Measurements from ENCODE around the gene MEGF11.

The MEGF11 gene

GRCh38 chr15:66167854-66168253 lies 85.7 kb downstream of the MEGF11 start:
- DNase-seq: no peak

GRCh38 chr15:66165856-66166255 lies 87.7 kb downstream of the MEGF11 start:
- DNase-seq: no peak

DNA sequence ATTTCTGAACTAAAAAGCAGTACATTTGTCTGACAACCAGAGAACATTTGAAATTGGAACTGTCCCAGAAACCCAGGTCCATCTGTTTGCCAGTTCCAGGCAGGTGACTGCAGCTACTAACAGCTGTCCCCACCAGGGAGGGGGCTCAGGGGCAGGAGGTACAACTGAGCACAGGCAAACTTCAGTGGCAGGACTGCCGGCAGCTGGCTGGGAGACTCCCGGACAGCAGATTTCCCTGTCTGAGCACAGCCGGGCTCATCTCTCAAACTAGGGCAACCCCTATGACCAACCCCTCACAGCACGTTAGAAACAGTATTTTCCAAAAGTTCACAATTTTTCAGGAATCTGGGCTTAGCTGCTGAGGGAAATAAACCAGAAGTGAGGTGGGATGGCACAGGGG lies 88.8 kb downstream of the MEGF11 start:
- DNase-seq: no peak

DNA sequence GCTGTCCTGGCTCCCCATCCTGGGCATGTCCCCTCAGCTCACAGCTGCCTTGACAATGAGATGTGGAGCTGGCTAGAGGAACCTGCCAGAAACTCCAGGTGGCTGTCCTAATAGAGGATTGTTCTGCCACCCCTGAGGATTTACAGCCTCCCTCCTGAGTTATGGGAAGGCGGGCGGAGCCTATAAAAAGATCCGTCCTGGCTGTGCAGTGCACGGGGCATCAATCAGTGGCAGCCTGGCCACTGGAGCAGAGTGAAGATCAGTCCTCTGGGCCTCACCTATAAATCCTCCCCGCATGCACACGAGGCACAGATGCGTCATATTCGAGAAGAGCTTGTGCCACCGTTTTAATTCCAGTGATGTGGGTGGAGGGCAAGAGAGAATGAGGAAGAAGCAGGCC lies 90.0 kb downstream of the MEGF11 start:
- no peak for DNase-seq

DNA sequence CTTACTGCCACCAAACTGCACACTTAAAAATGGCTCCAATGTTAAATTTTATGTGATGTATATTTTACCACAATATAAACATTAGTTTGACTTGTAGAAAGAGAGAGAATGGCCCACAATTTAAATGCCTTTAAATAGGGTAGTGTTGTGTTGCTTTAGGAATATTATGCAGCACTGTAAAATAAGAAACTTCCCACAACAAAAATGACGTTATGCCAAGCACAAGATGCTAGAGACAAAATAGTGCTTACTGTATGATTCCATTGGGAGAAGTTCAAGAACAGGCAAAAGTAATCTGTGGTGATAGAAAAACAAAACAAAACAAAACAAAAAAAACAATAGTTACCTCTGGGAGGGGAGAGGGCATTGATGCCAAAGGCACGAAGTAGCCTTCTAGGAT lies 91.3 kb downstream of the MEGF11 start:
- no peak for DNase-seq

- DNase-seq: no peak
Observed at GRCh38 chr15:66161575-66162118, 91.9 kb downstream of the MEGF11 start.

DNA sequence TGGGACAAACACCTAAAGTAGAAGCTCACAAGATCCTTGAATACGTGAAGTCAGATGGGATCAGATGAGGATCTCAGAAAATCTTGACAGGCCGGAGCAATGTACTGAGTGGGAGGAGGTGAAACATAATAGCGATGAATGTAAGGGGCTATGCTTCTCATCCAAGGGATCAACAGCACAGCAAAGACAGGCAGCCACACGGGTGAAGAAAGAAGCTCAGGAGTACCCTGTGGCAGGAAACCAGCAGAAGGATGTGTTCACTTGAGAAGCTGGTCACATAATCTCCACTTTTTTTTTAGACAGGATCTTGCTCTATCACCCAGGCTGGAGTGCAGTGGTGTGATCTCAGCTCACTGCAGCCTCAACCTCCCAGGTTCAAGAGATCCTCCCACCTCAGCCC lies 92.4 kb downstream of the MEGF11 start:
- no peak for DNase-seq

DNA sequence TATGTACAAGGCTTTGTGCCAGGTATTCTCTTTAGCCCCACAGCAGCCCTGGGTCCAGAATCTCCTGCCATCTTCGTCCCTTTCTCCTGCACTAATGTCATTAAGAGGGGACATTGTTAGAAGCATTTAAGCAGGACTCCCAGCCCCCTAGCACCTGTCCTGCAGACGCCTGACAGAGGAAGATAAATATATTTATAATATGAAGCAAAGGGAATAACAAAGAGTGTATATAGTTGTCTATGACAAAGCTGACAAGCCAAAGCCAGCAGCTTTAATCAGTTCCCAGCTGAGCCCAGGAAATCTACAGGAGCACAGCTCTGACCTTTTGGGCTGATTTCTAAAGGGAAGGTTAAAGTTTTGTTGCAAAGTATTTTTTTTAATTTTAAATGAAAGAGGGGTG lies 96.0 kb downstream of the MEGF11 start:
- DNase-seq: no peak

DNA sequence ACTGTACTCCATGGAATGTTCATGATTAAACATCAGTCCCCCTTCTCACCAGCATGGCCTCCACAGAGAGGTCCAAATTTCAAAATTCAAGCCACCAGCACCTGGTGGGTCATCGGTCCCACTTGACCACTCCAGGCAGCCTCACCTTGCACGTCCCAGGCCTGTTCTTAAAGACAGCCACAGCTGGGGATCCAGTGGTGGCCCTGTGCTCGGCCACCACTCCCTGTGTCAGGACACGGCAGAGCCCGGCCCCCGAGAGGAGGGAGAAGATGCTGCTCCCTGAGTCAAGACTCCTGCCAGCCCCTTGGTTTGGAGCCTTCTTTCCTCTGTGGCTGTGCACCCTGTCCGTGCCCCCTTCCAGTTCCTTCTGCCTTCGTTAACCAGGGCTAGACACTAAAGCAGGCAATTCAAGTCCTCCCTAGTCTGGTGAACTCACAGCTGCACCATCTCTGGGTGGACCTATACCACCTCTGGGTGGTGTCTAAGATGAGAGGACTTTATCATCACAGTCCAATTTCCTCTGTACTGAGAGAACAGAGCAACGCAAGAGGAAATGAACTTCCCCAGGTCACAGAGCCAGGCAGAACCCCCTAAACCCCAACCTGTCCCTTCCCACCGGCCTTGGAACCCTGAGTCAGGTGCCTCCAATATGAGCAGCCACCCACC lies 97.1 kb downstream of the MEGF11 start:
- no peak for DNase-seq

DNA sequence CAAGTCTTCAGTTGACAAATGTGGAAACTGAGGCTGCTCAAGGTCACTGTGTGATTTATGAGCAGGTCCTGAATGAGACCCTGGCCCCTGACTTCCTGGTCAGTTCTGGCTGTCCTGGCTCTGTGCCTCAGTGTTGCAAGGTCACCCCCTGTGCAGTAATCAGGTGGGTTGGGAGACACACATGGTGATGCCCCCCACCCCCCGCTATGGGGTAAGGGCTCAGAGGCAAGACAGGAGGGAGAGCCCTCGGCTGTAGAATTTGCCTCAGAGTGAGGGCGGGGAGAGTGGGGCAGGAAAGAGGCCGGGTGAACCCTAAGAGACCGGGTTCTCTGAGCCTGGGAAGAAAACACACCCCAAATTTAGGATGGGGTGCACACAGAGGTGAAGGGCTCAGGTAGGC lies 98.5 kb downstream of the MEGF11 start:
- DNase-seq: no peak

DNA sequence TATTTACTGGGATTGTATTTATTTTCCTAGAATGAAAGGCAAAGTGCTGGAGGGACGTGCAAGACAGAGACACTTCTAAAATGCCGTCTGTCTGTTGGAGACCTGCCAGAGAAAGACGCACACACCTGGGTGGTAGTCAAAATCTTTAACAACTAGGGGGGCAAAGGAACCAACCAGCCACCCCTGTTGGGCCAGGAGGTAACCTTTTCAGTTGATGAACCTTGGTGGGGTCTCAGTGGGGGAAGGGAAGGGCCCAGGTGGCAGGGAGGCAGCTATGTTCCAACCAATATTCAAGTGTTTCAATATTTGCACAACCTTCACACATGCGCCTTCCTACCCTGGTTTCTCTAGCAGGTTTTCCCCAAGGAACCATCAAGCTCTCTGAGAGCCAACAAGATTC lies 99.0 kb downstream of the MEGF11 start:
- peak; percentile 32 to 59 for DNase-seq

DNA sequence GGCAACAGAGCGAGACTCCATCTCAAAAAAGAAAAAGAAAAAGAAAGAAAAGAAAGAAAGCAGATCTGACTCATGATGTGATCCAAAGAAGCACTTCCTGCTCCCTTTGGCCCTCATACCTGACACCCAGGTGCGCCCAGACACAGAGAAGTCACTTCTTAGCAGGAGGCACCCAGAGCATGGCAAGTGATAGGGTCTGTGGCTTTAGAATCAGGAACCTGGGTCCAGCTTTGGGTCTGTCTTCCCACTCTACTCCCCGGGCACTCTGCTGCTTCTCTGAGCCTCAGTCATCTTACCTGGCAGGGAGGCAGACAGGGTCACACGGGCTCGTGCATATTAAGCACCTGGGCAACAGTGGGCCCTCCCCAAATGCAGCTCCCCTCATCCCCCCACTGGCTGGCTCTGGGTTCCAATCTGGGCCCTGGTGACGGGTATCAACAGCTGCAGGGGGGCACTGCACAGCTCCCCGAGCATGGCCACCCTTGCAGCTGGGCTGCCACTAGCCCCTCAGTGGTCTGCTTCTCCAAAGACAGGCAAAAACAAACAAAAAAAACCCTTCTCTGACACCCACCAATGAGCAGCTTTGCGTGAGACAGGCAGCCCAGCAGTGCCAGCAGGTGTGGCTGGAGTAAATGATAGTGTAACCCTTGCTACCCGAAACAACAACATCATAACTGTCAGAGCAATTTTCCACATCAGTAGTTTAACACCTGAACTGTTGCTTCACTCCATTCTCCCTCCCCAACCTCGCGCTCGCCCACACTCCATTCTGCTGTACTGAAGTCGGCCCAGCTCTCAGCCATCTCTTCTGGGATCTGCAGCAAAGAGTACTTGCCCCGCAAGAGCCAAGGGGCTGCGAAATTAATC lies 99.8 kb downstream of the MEGF11 start:
- DNase-seq: peak; percentile 34 to 36

DNA sequence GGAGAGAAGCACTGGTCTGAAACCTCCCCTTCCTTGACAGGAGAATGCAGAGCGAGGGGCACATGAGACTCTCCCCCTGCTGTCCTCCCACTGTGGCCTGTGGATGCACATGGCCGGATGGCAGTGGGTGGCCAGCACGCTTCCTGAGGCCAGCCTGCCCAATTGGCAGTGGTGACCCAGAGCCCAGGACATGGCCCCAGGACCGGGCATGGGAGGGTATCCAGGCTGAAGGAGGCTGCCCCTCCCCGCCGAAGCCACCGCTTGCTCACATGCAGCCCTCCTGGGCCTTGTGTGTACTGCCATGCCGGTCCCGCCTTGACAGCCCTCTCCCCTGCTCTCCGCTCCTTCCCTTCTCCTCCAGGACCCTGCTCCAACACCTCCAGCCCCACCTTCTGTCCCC lies 100.9 kb downstream of the MEGF11 start:
- DNase-seq: no peak

DNA sequence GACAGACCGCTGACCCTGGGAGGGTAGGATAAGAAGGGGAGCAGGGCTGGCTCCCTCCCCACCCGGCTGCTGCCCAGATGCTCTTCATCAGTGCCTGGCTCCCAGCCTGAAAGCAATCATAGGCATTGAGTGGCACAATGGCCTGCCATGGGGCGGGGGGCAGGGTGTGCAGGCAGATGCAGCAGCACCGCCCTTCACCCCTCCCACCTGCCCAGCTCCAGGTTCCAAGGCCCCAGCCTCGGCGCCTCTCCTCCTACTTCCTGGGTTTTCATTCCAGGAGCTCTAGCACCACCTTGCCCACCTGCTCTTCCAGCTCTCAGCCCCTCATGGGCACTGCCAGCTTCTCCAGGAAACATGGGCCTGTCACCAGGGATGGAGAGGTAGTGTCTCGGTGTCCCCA lies 101.7 kb downstream of the MEGF11 start:
- DNase-seq: peak in 1 of 2 experiments; percentile 58

DNA sequence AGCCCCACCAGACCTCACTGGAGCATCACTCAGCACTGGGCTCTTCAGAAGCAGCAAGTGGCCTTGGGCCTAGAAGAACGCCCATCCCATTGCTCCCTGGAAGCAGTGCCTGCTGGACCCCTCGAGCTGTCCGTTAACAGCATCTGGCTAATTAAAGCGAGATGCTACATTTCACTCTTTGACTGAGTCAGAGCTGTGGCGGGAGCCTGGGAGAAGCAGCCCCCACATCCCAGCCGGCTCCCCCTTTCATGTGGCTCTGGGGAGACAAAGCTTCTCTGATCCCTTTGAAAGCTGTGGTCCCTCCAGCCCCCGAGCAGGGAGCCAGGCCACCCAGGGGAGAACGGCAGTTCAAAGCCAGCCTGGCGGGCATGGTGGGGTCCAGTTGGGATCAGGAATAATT lies 103.7 kb downstream of the MEGF11 start:
- no peak for DNase-seq

DNA sequence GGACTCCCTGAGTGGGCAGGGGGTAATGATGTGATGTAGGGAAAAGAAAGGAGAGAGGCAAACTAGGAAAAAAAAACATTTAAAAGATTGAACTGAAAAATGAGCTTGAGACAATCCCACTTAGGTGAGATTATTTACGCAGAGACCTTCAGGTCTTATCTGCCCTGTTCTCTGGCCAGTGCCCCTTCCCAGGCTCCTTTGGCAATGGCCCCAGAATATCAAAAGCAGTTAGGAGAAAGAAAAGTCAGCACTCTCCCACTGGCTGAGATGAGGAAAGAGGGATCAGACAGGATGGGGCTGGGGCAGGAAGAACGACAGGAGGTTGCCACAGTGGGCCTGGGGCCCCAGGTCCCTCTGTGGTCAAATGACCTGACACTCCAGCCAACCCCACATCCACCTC lies 105.4 kb downstream of the MEGF11 start:
- DNase-seq: no peak

- no peak for DNase-seq
Observed at GRCh38 chr15:66147440-66147839, 106.1 kb downstream of the MEGF11 start.

GRCh38 chr15:66145726-66146182 lies 107.8 kb downstream of the MEGF11 start:
- no peak for DNase-seq

DNA sequence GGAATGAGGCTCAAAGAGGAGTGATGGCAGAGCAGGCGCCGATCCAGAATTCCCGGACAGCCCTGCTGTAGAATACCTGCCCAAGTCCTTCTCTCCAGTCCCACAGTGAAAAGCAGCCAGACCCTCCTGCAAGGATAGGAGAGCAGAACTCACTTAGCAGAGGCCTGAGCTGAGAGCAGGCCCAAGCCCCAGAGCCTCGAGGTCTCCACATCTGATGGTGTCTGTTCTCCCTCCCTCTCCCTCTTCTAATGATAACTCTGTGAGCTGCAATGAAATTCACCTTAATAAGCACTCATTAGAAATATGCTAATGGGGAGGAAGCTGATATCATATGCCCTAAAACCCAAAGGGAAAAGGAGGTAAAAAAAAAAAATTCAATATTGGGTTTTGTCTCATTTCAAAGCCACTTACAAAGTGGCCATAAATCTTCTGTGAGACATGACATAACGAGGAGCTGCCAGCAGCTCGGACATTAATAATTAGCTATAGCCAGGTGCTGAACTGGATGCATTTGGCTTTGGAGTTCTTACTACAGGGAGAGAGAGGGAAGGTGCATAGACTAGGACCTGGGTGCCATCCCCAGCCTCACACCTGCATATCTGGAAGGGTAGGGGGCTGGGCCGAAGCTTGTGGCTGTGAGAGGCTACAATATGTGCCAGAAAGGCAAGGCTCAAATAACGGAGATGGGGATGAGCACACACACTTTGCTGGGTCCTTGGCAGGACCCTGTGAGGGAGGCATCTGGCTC lies 108.4 kb downstream of the MEGF11 start:
- no peak for DNase-seq

GRCh38 chr15:66142285-66142684 lies 111.3 kb downstream of the MEGF11 start:
- DNase-seq: no peak

GRCh38 chr15:66139591-66140207 lies 113.9 kb downstream of the MEGF11 start:
- DNase-seq: no peak

GRCh38 chr15:66138892-66139590 lies 114.5 kb downstream of the MEGF11 start:
- no peak for DNase-seq

Measured in NCI-H1930 (cell line).